Lung (tissue), 13 donors: ENCODE data around the gene NOL12. TPM values are rescaled to one million over a fixed set of nuclear protein-coding genes. Genes with fewer than 3 reads are reported as not detected.

Source experiments
- ATAC-seq: fragments of 200-7000 bp; cut with Tn5 transposase; one replicate; pipeline ENCODE4 v1.9.1; 2020; ENCODE audit warnings: moderate number of reproducible peaks; ENCODE audit not compliant: insufficient read depth, low FRiP score
- DNase-seq, 3 donors: peaks; one replicate each; pipeline ENCODE4 v3.0.0-alpha.2; 2013 to 2017
- H3K27ac ChIP-seq, 2 donors: one replicate each; pipeline ENCODE4 v1.5.1; 2013; ENCODE audit warnings: mild to moderate bottlenecking in 2 of 2, moderate library complexity in 2 of 2, control low read depth in 1 of 2, inconsistent platforms in 1 of 2, low read depth in 1 of 2, low read length in 1 of 2
- H3K27me3 ChIP-seq, 3 donors: one replicate each; pipeline ENCODE4 v1.5.1; 2013; ENCODE audit warnings: low read length in 2 of 3; ENCODE audit not compliant: control insufficient read depth in 3 of 3, insufficient read depth in 3 of 3
- H3K36me3 ChIP-seq, 4 donors: one replicate each; pipeline ENCODE4 v1.5.1; 2013; ENCODE audit warnings: low read length in 4 of 4, mild to moderate bottlenecking in 1 of 4, moderate library complexity in 1 of 4; ENCODE audit not compliant: control insufficient read depth in 4 of 4, insufficient read depth in 4 of 4
- H3K4me1 ChIP-seq, 5 donors: one replicate each; pipeline ENCODE4 v1.5.1; 2013; ENCODE audit warnings: low read length in 5 of 5, mild to moderate bottlenecking in 2 of 5, moderate library complexity in 1 of 5; ENCODE audit not compliant: control insufficient read depth in 5 of 5, insufficient read depth in 5 of 5
- H3K4me3 ChIP-seq: one replicate; pipeline ENCODE4 v1.5.1; 2013; ENCODE audit warnings: mild to moderate bottlenecking, control low read depth, moderate library complexity
- H3K9ac ChIP-seq, 2 donors: one replicate each; pipeline ENCODE4 v1.5.1; 2013; ENCODE audit warnings: low read length in 2 of 2, control low read depth in 1 of 2; ENCODE audit not compliant: insufficient read depth in 1 of 2
- H3K9me3 ChIP-seq, 4 donors: one replicate each; pipeline ENCODE4 v1.5.1; 2013; ENCODE audit warnings: low read length in 3 of 4, mild to moderate bottlenecking in 1 of 4, moderate library complexity in 1 of 4; ENCODE audit not compliant: control insufficient read depth in 4 of 4, insufficient read depth in 3 of 4
- WGBS, 2 donors: extraction: QIAGEN DNeasy Blood & Tissue Kit; methylation state at CpG; one replicate each; pipeline ENCODE4 v1.1.7; 2013; 5-methylcytosine and 5-hydroxymethylcytosine counted together
- polyA plus RNA-seq, 2 donors: library from polyadenylated mRNA; stranded (reverse); fragments of 200-250 nt; gene quantifications; one replicate each; pipeline ENCODE4 v1.2.1, GENCODE V29; 2013
- small RNA-seq: library from RNA; depleted of rRNA; stranded (forward); fragments of <200 nt; gene quantifications from one replicate; pipeline ENCODE3, GENCODE V24; 2014; ENCODE audit warnings: low replicate concordance
- total RNA-seq, 2 donors: library from RNA; depleted of rRNA in 1 of 2; stranded (reverse); fragments of >200 nt in 1 of 2; gene quantifications; one replicate each; pipeline ENCODE4 v1.2.1, GENCODE V29; 2014 to 2021
- TF ChIP-seq, protein P1 (sequence below): IDR thresholded peaks from 2 replicates; pipeline ENCODE4 v1.5.1; 2012; ENCODE audit warnings: mild to moderate bottlenecking; ENCODE audit errors: control extremely low read depth, extremely low read depth
- donor health status: control.
- donor health status: control.
- donor health status: Bipolar disorder and iron deficiency.
- donor health status: healthy.
- donor health status: DM: yes; HTN: yes; CAD: no.

NOL12 gene
- total and polyA plus RNA-seq, 4 donors: 14.5 to 37.0 (median 29.5) TPM

DNA sequence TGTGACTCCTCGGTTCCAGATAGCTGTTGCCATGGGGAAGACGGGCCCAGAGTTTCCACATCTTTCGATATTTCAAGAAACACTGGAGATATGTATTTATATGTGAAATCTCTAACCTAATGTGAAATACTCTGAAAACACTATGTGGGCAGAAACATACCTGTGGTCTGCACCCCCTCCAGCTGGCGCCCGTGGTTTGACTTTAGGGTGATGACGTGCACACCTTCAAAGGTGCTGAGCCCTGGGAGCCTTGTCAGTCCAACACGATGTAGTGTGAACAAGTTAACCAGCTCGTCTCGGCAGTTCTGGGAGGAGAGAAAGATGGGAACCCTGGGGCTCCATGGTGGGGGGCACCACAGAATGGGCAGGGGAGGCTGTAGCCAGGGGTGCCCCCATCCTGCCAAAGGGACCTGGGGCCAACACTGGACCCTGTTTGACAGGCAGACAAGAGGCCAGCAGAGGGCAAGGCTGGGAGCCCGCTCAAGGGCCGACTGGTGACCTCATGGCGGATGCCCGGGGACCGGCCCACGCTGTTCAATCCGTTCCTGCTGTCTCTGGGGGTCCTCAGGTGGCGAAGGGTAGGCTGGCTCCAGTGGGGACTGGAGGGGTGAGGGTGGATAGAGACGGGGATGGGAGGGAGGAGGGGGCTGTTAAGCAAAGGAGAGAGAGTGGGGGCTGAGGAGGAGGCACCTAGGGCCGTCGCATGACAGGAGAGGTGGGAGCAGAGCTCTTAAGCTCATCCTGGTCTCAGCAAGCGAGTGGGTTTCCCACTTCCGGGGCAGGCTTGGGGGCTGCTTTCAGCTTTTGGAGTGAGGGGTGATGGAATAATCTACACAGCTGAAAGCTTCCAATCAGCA is 54.5 kb downstream of the NOL12 start:
- TF ChIP-seq, protein P1, sequence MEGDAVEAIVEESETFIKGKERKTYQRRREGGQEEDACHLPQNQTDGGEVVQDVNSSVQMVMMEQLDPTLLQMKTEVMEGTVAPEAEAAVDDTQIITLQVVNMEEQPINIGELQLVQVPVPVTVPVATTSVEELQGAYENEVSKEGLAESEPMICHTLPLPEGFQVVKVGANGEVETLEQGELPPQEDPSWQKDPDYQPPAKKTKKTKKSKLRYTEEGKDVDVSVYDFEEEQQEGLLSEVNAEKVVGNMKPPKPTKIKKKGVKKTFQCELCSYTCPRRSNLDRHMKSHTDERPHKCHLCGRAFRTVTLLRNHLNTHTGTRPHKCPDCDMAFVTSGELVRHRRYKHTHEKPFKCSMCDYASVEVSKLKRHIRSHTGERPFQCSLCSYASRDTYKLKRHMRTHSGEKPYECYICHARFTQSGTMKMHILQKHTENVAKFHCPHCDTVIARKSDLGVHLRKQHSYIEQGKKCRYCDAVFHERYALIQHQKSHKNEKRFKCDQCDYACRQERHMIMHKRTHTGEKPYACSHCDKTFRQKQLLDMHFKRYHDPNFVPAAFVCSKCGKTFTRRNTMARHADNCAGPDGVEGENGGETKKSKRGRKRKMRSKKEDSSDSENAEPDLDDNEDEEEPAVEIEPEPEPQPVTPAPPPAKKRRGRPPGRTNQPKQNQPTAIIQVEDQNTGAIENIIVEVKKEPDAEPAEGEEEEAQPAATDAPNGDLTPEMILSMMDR: no peak
- H3K27ac ChIP-seq: peak overlapping the region in 1 of 2 donors; percentile 32
- H3K9me3 ChIP-seq: no peaks in the 10 kb centered on the region
- H3K4me1 ChIP-seq: peaks cover 0 to 43% (median 15%) of the 10 kb centered on the region in 5 donors
- H3K27me3 ChIP-seq: no peaks in the 10 kb centered on the region
- H3K4me3 ChIP-seq: no peak overlapping the region
- ATAC-seq: no peak
- DNase-seq: peak in 1 of 3 donors; percentile 31
- H3K9ac ChIP-seq: no peak overlapping the region
- 62 to 64% methylated on average over 20 to 22 of the region's 22 CpGs for WGBS, 2 donors
- H3K36me3 ChIP-seq: no peaks in the 10 kb centered on the region

DNA sequence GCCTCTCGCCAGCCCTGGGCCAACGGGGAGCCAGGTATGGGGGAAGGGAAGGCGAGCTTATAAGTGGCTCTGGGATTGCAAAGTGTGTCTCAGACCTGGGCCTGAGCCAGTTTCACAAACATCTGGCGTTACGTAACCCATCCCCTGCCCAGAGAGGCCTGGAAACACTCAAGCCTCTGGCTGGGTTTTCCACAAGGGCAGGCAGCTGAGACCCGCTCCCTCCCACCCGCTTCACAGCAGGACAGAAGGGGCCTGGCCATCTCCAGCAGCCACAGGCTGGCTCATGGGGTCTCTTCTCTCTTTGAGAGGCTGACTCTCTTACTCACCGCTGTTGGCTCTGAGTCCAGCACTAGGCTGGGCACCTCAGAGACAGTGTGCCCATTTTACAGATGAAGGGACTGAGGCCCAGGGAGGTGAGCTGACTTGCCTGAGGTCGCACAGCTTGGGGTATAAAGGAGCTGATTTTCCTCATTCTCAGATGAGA is 55.2 kb downstream of the NOL12 start:
- Histone ChIP-seq H3K4me1 (peaks cover 0 to 43% (median 15%) of the 10 kb centered on the region in 5 donors), H3K9me3 (no peaks in the 10 kb centered on the region), H3K27ac (peak overlapping the region in 1 of 2 donors; percentile 32), H3K4me3 (no peak overlapping the region), H3K9ac (no peak overlapping the region), H3K36me3 (no peaks in the 10 kb centered on the region), H3K27me3 (no peaks in the 10 kb centered on the region)
- ATAC-seq (no peak), DNase-seq (peak; percentile 98 to 99 (median 99))
- WGBS, 2 donors: 26 to 39% methylated on average over 9 of the region's 9 CpGs
- TF ChIP-seq, protein P1: no peak

DNA sequence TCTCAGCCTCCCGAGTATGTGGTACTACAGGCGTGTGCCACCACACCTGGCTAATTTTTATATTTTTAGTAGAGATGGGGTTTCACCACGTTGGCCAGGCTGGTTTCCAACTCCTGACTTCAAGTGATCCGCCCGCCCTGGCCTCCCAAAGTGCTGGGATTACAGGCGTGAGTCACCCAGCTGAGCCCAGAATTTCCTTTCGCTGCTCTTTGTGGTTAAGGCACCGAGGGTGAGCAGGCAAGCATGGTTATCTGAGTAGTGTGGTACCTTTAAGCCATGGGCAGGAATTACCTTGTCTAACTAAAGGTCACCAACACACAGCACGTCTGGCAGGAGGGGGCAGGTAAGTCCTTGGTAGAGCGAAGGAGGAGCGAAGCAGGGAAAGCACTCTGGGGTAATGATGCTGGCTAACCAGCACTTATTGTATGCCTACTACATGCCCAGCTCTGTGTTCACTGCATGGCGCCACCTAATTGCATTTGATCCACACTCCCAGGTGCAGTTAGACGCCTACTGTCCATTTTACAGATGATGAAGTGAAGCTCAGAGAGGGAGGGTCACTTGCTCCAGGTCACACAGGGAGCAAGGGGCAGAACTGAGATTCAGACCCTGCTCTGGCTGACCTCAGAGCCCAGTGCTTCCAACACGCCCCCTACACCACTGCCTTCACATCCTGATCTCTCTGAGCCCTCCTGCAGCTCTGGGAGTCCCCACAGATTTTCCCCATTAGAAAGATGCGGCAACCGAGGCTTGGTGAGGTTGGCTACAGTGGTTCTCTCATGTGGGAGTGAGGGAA is 56.4 kb downstream of the NOL12 start:
- peak overlapping the region in 1 of 2 donors; percentile 54 for H3K9ac ChIP-seq
- DNase-seq (no peak), ATAC-seq (no peak)
- H3K27ac ChIP-seq: peak overlapping the region in 1 of 2 donors; percentile 26
- H3K4me3 ChIP-seq: no peak overlapping the region
- no peaks in the 10 kb centered on the region for H3K27me3 ChIP-seq
- no peaks in the 10 kb centered on the region for H3K9me3 ChIP-seq
- 67 to 69% methylated on average over 16 of the region's 16 CpGs for WGBS, 2 donors
- TF ChIP-seq, protein P1: no peak
- peaks cover 0 to 52% (median 19%) of the 10 kb centered on the region in 5 donors for H3K4me1 ChIP-seq
- H3K36me3 ChIP-seq: no peaks in the 10 kb centered on the region

Small RNAs within 50 kb of the gene (small RNA-seq; reads per million reads assigned to genes)
- gene RN7SL385P: not detected

Other genes starting within 250 kb of the NOL12 start
- gene MFNG, start 200.0 kb upstream of the NOL12 start, total RNA-seq: 10 to 100 TPM; 16.9 to 45.2 TPM
- 10 to 100 TPM; 14.3 to 46.7 TPM for gene MFNG, start 200.0 kb upstream of the NOL12 start, polyA plus RNA-seq
- 10 to 100 TPM; 12.0 to 16.3 TPM for gene CARD10, start 166.9 kb upstream of the NOL12 start, total RNA-seq
- 1 to 10 TPM; 6.8 to 8.4 TPM for gene CARD10, start 166.9 kb upstream of the NOL12 start, polyA plus RNA-seq
- 10 to 100 TPM; 23.9 to 77.0 TPM for gene CDC42EP1, start 125.9 kb upstream of the NOL12 start, total RNA-seq
- 10 to 100 TPM; 39.8 to 64.1 TPM for gene CDC42EP1, start 125.9 kb upstream of the NOL12 start, polyA plus RNA-seq
- gene LGALS2, start 106.3 kb upstream of the NOL12 start, total RNA-seq: 1 to 10 TPM in 1 of 2 donors, under 1 TPM in 1; 0.89 to 3.1 TPM
- 1 to 10 TPM; 2.4 to 4.3 TPM for gene LGALS2, start 106.3 kb upstream of the NOL12 start, polyA plus RNA-seq
- gene GGA1, start 77.5 kb upstream of the NOL12 start, total RNA-seq: 10 to 100 TPM; 62.1 to 72.4 TPM
- gene GGA1, start 77.5 kb upstream of the NOL12 start, polyA plus RNA-seq: 10 to 100 TPM; 51.5 to 53.0 TPM
- 10 to 100 TPM; 14.8 to 20.2 TPM for gene SH3BP1, start 46.7 kb upstream of the NOL12 start, total RNA-seq
- 10 to 100 TPM; 15.9 to 20.0 TPM for gene SH3BP1, start 46.7 kb upstream of the NOL12 start, polyA plus RNA-seq
- gene PDXP, start 27.6 kb upstream of the NOL12 start, total RNA-seq: 1 to 10 TPM; 5.7 to 7.4 TPM
- 1 to 10 TPM; 4.4 to 7.3 TPM for gene PDXP, start 27.6 kb upstream of the NOL12 start, polyA plus RNA-seq
- 100 to 1,000 TPM; 347 to 797 TPM for gene LGALS1, start 10.7 kb upstream of the NOL12 start, total RNA-seq
- gene LGALS1, start 10.7 kb upstream of the NOL12 start, polyA plus RNA-seq: 1,000 to 10,000 TPM; 1,097 to 1,622 TPM
- 100 to 1,000 TPM in 1 of 2 donors, 10 to 100 TPM in 1; 99.3 to 105 TPM for gene TRIOBP, start 10.7 kb downstream of the NOL12 start, total RNA-seq
- 10 to 100 TPM; 37.1 to 70.7 TPM for gene TRIOBP, start 10.7 kb downstream of the NOL12 start, polyA plus RNA-seq
- 10 to 100 TPM; 11.7 to 17.2 TPM for gene GCAT, start 121.6 kb downstream of the NOL12 start, total RNA-seq
- 10 to 100 TPM in 1 of 2 donors, 1 to 10 TPM in 1; 9.3 to 31.1 TPM for gene GCAT, start 121.6 kb downstream of the NOL12 start, polyA plus RNA-seq
- gene GALR3, start 137.0 kb downstream of the NOL12 start, total RNA-seq: not detected
- not detected for gene GALR3, start 137.0 kb downstream of the NOL12 start, polyA plus RNA-seq
- 10 to 100 TPM; 19.8 to 31.8 TPM for gene ANKRD54, start 158.0 kb downstream of the NOL12 start, total RNA-seq
- 10 to 100 TPM; 19.3 to 20.2 TPM for gene ANKRD54, start 158.0 kb downstream of the NOL12 start, polyA plus RNA-seq
- 100 to 1,000 TPM; 281 to 420 TPM for gene EIF3L, start 163.1 kb downstream of the NOL12 start, total RNA-seq
- gene EIF3L, start 163.1 kb downstream of the NOL12 start, polyA plus RNA-seq: 100 to 1,000 TPM; 175 to 224 TPM
- 10 to 100 TPM; 15.4 to 29.1 TPM for gene MICALL1, start 220.0 kb downstream of the NOL12 start, total RNA-seq
- 10 to 100 TPM; 12.9 to 19.6 TPM for gene MICALL1, start 220.0 kb downstream of the NOL12 start, polyA plus RNA-seq